Measurements from ENCODE around the gene SLC39A8. TPM values are rescaled to one million over a fixed set of nuclear protein-coding genes. Genes with fewer than 3 reads are reported as not detected.

SLC39A8 gene
- total RNA-seq, 4 donors from 2014 or later = 9.4 to 38.6 (median 14.4) TPM

- no peak for DNase-seq
- Histone ChIP-seq H3K27me3 (no peaks in the 10 kb centered on the region), H3K9me3 (no peaks in the 10 kb centered on the region), H3K27ac (no peak overlapping the region), H3K4me1 (no peaks in the 10 kb centered on the region), H3K4me3 (no peak overlapping the region), H3K36me3 (no peaks in the 10 kb centered on the region)
- no peak for TF ChIP-seq POLR2A (IDR thresholded peaks at IDR 0.05)
- no peak for TF ChIP-seq CTCF (IDR thresholded peaks at IDR 0.05)
- intact Hi-C loops (cut with DNase I; ENCODE audit: low total_unique reads) = no loop called here
Measured at GRCh38 chr4:102259702-102260101, 85.6 kb downstream of the SLC39A8 start.

GRCh38 chr4:102259081-102259480 lies 86.2 kb downstream of the SLC39A8 start:
- Histone ChIP-seq H3K36me3 (no peaks in the 10 kb centered on the region), H3K27me3 (no peaks in the 10 kb centered on the region), H3K4me3 (no peak overlapping the region), H3K9me3 (no peaks in the 10 kb centered on the region), H3K4me1 (no peaks in the 10 kb centered on the region), H3K27ac (no peak overlapping the region)
- TF ChIP-seq POLR2A (IDR thresholded peaks at IDR 0.05) = no peak
- no peak for TF ChIP-seq CTCF (IDR thresholded peaks at IDR 0.05)
- no peak for DNase-seq
- intact Hi-C loops (cut with DNase I; ENCODE audit: low total_unique reads) = no loop called here

GRCh38 chr4:102256321-102256720 lies 89.0 kb downstream of the SLC39A8 start:
- Histone ChIP-seq H3K4me3 (no peak overlapping the region), H3K27ac (no peak overlapping the region), H3K9me3 (no peaks in the 10 kb centered on the region), H3K4me1 (no peaks in the 10 kb centered on the region), H3K36me3 (no peaks in the 10 kb centered on the region), H3K27me3 (no peaks in the 10 kb centered on the region)
- intact Hi-C loops (cut with DNase I; ENCODE audit: low total_unique reads) = no loop called here
- no peak for DNase-seq
- TF ChIP-seq POLR2A (IDR thresholded peaks at IDR 0.05) = no peak
- no peak for TF ChIP-seq CTCF (IDR thresholded peaks at IDR 0.05)

GRCh38 chr4:102253860-102254259 lies 91.4 kb downstream of the SLC39A8 start:
- Histone ChIP-seq H3K27me3 (no peaks in the 10 kb centered on the region), H3K4me3 (no peak overlapping the region), H3K36me3 (no peaks in the 10 kb centered on the region), H3K9me3 (no peaks in the 10 kb centered on the region), H3K27ac (no peak overlapping the region), H3K4me1 (no peaks in the 10 kb centered on the region)
- no peak for DNase-seq
- intact Hi-C loops (cut with DNase I; ENCODE audit: low total_unique reads) = no loop called here
- TF ChIP-seq CTCF (IDR thresholded peaks at IDR 0.05) (no peak), POLR2A (IDR thresholded peaks at IDR 0.05) (no peak)

GRCh38 chr4:102252171-102252570 lies 93.1 kb downstream of the SLC39A8 start:
- Histone ChIP-seq H3K4me1 (no peaks in the 10 kb centered on the region), H3K27ac (no peak overlapping the region), H3K36me3 (no peaks in the 10 kb centered on the region), H3K4me3 (no peak overlapping the region), H3K9me3 (no peaks in the 10 kb centered on the region), H3K27me3 (no peaks in the 10 kb centered on the region)
- DNase-seq = no peak
- TF ChIP-seq CTCF (IDR thresholded peaks at IDR 0.05) (no peak), POLR2A (IDR thresholded peaks at IDR 0.05) (no peak)
- intact Hi-C loops (cut with DNase I; ENCODE audit: low total_unique reads) = no loop called here

Data from uterus (tissue), 4 donors.